Osteoblast (primary cell): ENCODE data around the gene TREH. TPM values are rescaled to one million over a fixed set of nuclear protein-coding genes. Genes with fewer than 3 reads are reported as not detected.

Experiments used
- DNase-seq: peaks from one replicate; pipeline ENCODE4 v3.0.0; 2011; ENCODE audit warnings: low spot score, mixed read lengths; ENCODE audit not compliant: insufficient read length; ENCODE audit errors: missing footprints
- H2AFZ ChIP-seq: 2 replicates; pipeline ENCODE4 v1.6.0; 2011; ENCODE audit warnings: mild to moderate bottlenecking, low read length
- H3K27ac ChIP-seq: 2 replicates; pipeline ENCODE4 v1.5.1; 2011; ENCODE audit warnings: mild to moderate bottlenecking, low read depth, low read length, moderate library complexity
- H3K27me3 ChIP-seq: 2 replicates; pipeline ENCODE4 v1.6.0; 2012; ENCODE audit warnings: mild to moderate bottlenecking, control low read depth, inconsistent platforms, low read length, moderate library complexity; ENCODE audit not compliant: insufficient read depth
- H3K36me3 ChIP-seq: 2 replicates; pipeline ENCODE4 v1.5.1; 2011; ENCODE audit warnings: mild to moderate bottlenecking, low read length, control low read depth, moderate library complexity; ENCODE audit not compliant: insufficient read depth
- H3K4me1 ChIP-seq: 2 replicates; pipeline ENCODE4 v1.5.1; 2011; ENCODE audit warnings: mild to moderate bottlenecking, low read length, control low read depth, moderate library complexity; ENCODE audit not compliant: insufficient read depth
- H3K4me2 ChIP-seq: 2 replicates; pipeline ENCODE4 v1.6.0; 2011; ENCODE audit warnings: mild to moderate bottlenecking, low read length; ENCODE audit not compliant: insufficient read depth
- H3K4me3 ChIP-seq: fragments of 200-600 bp; sonication (generic); 3 replicates; pipeline ENCODE4 v1.5.1; 2012; ENCODE audit warnings: mild to moderate bottlenecking, low read length, inconsistent platforms; ENCODE audit not compliant: insufficient read depth
- H3K79me2 ChIP-seq: 2 replicates; pipeline ENCODE4 v1.6.0; 2012; ENCODE audit warnings: mild to moderate bottlenecking, low read length, control low read depth, inconsistent platforms; ENCODE audit not compliant: insufficient read depth
- H3K9me3 ChIP-seq: 2 replicates; pipeline ENCODE4 v1.5.1; 2011; ENCODE audit warnings: low read depth, low read length, control low read depth
- H4K20me1 ChIP-seq: 2 replicates; pipeline ENCODE4 v1.6.0; 2012; ENCODE audit warnings: mild to moderate bottlenecking, low read length, control low read depth; ENCODE audit not compliant: insufficient read depth
- total RNA-seq: library from RNA; depleted of rRNA; stranded (reverse); fragments of >200 nt; gene quantifications from 2 replicates; pipeline ENCODE4 v1.2.3, GENCODE V29; 2012
- TF ChIP-seq, protein P1 (sequence below): IDR thresholded peaks from 2 replicates; pipeline ENCODE4 v1.5.1; 2011; ENCODE audit warnings: mild to moderate bottlenecking, low read depth, low read length, moderate library complexity; ENCODE audit errors: extremely low read depth

Gene TREH
- total RNA-seq, 1 donor = not detected

DNA sequence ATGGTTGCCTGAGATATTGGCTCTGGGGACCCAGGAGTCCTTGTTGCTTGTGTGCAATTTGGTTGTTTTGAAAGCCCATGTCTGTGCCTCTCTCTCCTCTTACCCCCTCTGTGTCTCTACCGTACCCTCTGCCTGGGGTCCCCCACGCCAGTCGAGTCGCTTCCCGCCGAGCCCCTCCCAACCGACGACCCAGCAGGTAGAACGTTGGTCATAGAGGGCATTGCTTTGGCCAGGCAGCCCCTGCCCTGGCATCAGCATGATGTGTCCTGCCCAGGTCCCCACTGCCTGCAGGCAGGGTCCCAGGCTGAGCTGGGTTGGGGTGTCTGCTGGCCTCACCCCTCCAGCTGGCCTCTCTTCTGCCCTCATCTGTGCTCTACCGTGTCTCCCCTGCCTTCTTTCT lies 35.0 kb downstream of the TREH start:
- Histone ChIP-seq H2AFZ (no peak overlapping the region), H3K4me1 (no peaks in the 10 kb centered on the region), H3K4me2 (no peak overlapping the region), H3K27me3 (no peaks in the 10 kb centered on the region), H3K27ac (no peak overlapping the region), H3K79me2 (peaks cover 38% of the 10 kb centered on the region), H3K36me3 (peaks cover 93% of the 10 kb centered on the region), H3K9me3 (no peaks in the 10 kb centered on the region), H4K20me1 (peaks cover 61% of the 10 kb centered on the region), H3K4me3 (no peak overlapping the region)
- no peak for DNase-seq
- TF ChIP-seq, protein P1, sequence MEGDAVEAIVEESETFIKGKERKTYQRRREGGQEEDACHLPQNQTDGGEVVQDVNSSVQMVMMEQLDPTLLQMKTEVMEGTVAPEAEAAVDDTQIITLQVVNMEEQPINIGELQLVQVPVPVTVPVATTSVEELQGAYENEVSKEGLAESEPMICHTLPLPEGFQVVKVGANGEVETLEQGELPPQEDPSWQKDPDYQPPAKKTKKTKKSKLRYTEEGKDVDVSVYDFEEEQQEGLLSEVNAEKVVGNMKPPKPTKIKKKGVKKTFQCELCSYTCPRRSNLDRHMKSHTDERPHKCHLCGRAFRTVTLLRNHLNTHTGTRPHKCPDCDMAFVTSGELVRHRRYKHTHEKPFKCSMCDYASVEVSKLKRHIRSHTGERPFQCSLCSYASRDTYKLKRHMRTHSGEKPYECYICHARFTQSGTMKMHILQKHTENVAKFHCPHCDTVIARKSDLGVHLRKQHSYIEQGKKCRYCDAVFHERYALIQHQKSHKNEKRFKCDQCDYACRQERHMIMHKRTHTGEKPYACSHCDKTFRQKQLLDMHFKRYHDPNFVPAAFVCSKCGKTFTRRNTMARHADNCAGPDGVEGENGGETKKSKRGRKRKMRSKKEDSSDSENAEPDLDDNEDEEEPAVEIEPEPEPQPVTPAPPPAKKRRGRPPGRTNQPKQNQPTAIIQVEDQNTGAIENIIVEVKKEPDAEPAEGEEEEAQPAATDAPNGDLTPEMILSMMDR = no peak

DNA sequence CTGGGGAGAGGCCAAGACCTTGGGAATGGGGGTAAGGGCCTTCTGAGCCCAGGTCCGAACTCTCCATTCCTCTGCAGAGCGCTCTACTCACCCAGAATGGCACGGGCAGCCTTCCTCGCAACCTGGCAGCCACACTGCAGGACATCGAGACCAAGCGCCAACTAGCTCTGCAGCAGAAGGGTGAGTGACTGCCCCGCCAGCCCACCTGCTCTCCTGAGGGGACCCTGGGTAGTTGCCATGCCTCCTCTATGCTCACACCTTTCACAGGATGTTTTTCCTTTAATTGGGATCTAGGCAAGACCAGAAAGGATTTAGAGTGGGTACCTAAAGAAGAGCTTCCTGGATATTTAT lies 35.5 kb downstream of the TREH start:
- Histone ChIP-seq H3K4me2 (no peak overlapping the region), H3K9me3 (no peaks in the 10 kb centered on the region), H3K4me1 (no peaks in the 10 kb centered on the region), H2AFZ (no peak overlapping the region), H3K36me3 (peaks cover 92% of the 10 kb centered on the region), H4K20me1 (peaks cover 61% of the 10 kb centered on the region), H3K27ac (no peak overlapping the region), H3K27me3 (no peaks in the 10 kb centered on the region), H3K4me3 (no peak overlapping the region), H3K79me2 (peaks cover 38% of the 10 kb centered on the region)
- TF ChIP-seq, protein P1 = no peak
- DNase-seq = no peak

DNA sequence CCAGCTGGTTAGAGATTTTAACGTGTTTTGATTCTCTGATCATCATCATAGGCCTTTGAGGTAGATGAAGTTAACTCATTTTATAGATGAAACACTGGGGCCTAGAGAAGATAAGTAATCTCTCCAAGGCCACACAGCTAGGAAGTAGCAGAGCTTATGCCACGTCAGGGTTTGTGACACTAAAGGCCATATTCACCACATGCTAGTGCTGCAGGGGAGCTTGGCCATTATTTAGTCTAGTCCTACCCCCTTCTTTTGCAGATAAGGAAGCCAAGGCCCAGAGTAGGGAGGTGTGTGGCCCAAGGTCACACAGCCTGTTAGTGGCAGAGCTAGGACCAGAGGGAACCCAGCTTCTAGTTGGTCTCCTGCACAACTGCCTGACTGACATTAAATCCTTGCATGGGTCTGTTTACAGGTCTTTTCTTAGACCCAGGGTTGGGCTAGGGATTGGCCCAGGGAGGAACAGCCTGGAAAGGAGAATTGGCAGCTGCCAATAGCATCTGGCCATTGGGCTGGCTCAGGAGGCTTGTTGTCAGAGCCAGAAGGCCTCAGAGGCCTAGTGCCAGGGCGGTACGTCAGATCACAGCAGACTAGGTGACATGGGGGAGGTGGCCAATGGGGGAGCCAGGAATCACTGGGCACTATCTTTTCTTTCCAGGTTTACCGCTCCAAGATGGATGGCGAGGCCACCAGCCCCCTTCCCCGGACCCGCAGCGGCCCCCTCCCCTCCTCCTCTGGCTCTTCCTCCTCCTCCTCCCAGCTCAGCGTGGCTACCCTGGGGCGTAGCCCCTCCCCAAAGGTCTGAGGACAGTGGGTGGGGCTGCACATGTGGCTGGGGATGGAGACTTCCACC lies 36.1 kb downstream of the TREH start:
- no peak overlapping the region for H3K4me2 ChIP-seq
- no peaks in the 10 kb centered on the region for H3K4me1 ChIP-seq
- no peak overlapping the region for H3K4me3 ChIP-seq
- peaks cover 41% of the 10 kb centered on the region for H3K79me2 ChIP-seq
- H2AFZ ChIP-seq = no peak overlapping the region
- peaks cover 61% of the 10 kb centered on the region for H4K20me1 ChIP-seq
- no peak for DNase-seq
- H3K27me3 ChIP-seq = no peaks in the 10 kb centered on the region
- TF ChIP-seq, protein P1 = no peak
- H3K9me3 ChIP-seq = no peaks in the 10 kb centered on the region
- no peak overlapping the region for H3K27ac ChIP-seq
- H3K36me3 ChIP-seq = peaks cover 91% of the 10 kb centered on the region

DNA sequence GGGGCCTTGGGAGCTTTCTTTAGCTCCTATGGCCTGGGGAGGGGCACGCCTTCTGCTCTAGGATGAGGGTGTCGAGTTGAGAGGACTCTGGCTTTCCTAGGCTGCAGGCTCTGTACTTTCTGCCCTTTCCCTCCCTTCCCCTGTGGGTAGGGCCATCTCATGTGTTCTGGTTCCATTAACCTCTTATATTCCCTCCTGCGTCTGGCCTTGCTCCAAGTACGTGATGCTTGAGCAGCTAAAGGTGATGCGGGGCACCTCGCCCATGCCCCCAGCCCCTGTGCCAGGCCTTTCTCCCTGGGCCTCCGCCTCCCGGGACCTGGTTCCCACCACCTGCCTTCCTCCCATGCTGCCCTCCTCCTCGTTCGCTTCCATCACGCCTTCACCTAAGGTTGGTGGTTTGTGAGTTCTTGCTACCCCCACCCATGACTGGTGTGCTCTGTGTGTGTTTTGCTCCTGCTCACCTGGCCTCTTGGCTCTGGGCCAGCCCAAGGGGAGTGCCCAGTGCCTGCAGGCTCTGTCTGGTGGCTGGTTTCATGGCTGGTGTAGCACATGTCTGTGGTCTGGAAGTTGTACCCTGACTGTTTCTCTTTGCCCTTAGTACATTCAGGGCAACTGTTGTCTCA lies 37.9 kb downstream of the TREH start:
- Histone ChIP-seq H3K36me3 (peaks cover 91% of the 10 kb centered on the region), H3K27me3 (no peaks in the 10 kb centered on the region), H3K4me2 (no peak overlapping the region), H2AFZ (no peak overlapping the region), H3K9me3 (no peaks in the 10 kb centered on the region), H3K4me3 (no peak overlapping the region), H3K27ac (no peak overlapping the region), H3K4me1 (peaks cover 7% of the 10 kb centered on the region), H4K20me1 (peaks cover 54% of the 10 kb centered on the region), H3K79me2 (peaks cover 44% of the 10 kb centered on the region)
- TF ChIP-seq, protein P1 = no peak
- no peak for DNase-seq
